HCT116 (cell line): ENCODE data around the gene NAPA. TPM values are rescaled to one million over a fixed set of nuclear protein-coding genes. Genes with fewer than 3 reads are reported as not detected.

Experiments used
- ATAC-seq: fragments of 200-7000 bp; cut with Tn5 transposase; 2 replicates; pipeline ENCODE4 v1.9.1; 2020; ENCODE audit warnings: mild to moderate bottlenecking, moderate library complexity
- BruUV-seq: library from RNA; stranded (reverse); fragments of 400-500 nt; replicated peaks from 2 replicates; lab custom pipeline; 2021; lab: Mats Ljungman, UMichigan
- CTCF ChIA-PET: fragments of 300-600 bp; sonication (Branson Sonifier 250); formaldehyde crosslinking; loops from one replicate; lab custom pipeline; 2021; ENCODE audit warnings: antibody characterized with exemption; lab: Charles Lee
- POLR2A ChIA-PET: fragments of 300-600, 350-600 bp; sonication (Branson Sonifier 250); formaldehyde crosslinking; loops from one replicate; lab custom pipeline; 2021; ENCODE audit warnings: antibody characterized with exemption; lab: Charles Lee
- RAD21 ChIA-PET, 2 experiments: fragments of 300-600 bp; sonication (Branson Sonifier 250); formaldehyde crosslinking; loops; one replicate each; lab custom pipeline; 2023; ENCODE audit warnings: low total read pairs in 2 of 2; ENCODE audit not compliant: uncharacterized antibody in 2 of 2, unreplicated experiment in 2 of 2, low non-redundant PET in 1 of 2; lab: Charles Lee
- DNase-seq: peaks from one replicate; pipeline ENCODE4 v3.0.0-alpha.2; 2010; ENCODE audit warnings: low read depth, low spot score
- H2AFZ ChIP-seq: fragments of 200-600 bp; shearing (Covaris generic), sonication (generic); 2 replicates; pipeline ENCODE4 v1.6.1; 2017; ENCODE audit warnings: low read depth, mixed run types, mixed read lengths, antibody characterized with exemption, low read length; ENCODE audit not compliant: poor library complexity, severe bottlenecking
- H3K27ac ChIP-seq: 2 replicates; pipeline ENCODE4 v1.5.1; 2012; ENCODE audit warnings: low read depth, low read length
- H3K27me3 ChIP-seq: fragments of 200-600 bp; sonication (generic); 2 replicates; pipeline ENCODE4 v1.6.1; 2016; ENCODE audit warnings: mixed run types, low read length, mixed read lengths; ENCODE audit not compliant: insufficient read depth
- H3K36me3 ChIP-seq, 2 experiments: fragments of 200-500 bp in 1 of 2; fragments of 200-600 bp in 1 of 2; sonication (Bioruptor generic) in 1 of 2; sonication (generic) in 1 of 2; 2 replicates each; pipeline versions ENCODE4 v1.5.1 to v1.6.1; 2014 to 2016; ENCODE audit warnings: low read length in 2 of 2, inconsistent platforms in 1 of 2, mixed read lengths in 1 of 2, mixed run types in 1 of 2; ENCODE audit not compliant: insufficient read depth in 2 of 2, control insufficient read depth in 1 of 2
- H3K4me1 ChIP-seq, 2 experiments: fragments of 200-600 bp in 1 of 2; sonication (generic) in 1 of 2; 2 replicates each; pipeline versions ENCODE4 v1.5.1 to v1.6.1; 2012 to 2017; ENCODE audit warnings: low read length in 2 of 2, inconsistent platforms in 1 of 2, mild to moderate bottlenecking in 1 of 2, mixed read lengths in 1 of 2, mixed run types in 1 of 2, moderate library complexity in 1 of 2; ENCODE audit not compliant: insufficient read depth in 2 of 2, control insufficient read depth in 1 of 2
- H3K4me2 ChIP-seq: fragments of 200-600 bp; sonication (generic); 2 replicates; pipeline ENCODE4 v1.6.1; 2017; ENCODE audit warnings: mixed run types, low read length, mixed read lengths
- H3K4me3 ChIP-seq, 2 experiments: fragments of 200-600 bp in 1 of 2; sonication (generic) in 1 of 2; replicated peaks in 1 of 2; 2 replicates each; pipeline ENCODE4 v1.5.1; 2011 to 2016; ENCODE audit warnings: low read length in 2 of 2, control low read depth in 1 of 2, low read depth in 1 of 2, mild to moderate bottlenecking in 1 of 2, mixed read lengths in 1 of 2, mixed run types in 1 of 2
- H3K79me2 ChIP-seq: fragments of 200-600 bp; sonication (generic); 2 replicates; pipeline ENCODE4 v1.6.1; 2017; ENCODE audit warnings: mild to moderate bottlenecking, mixed run types, low read length, moderate library complexity, mixed read lengths; ENCODE audit not compliant: insufficient read depth
- H3K9ac ChIP-seq: fragments of 200-600 bp; sonication (generic); 2 replicates; pipeline ENCODE4 v1.6.1; 2016; ENCODE audit warnings: low read length, mixed read lengths
- H3K9me2 ChIP-seq: fragments of 200-600 bp; sonication (generic), shearing (Covaris generic); 2 replicates; pipeline ENCODE4 v1.6.1; 2017; ENCODE audit warnings: mixed run types, mild to moderate bottlenecking, moderate library complexity; ENCODE audit not compliant: insufficient read depth
- H3K9me3 ChIP-seq, 2 experiments: fragments of 200-500 bp in 1 of 2; fragments of 200-600 bp in 1 of 2; sonication (Bioruptor generic) in 1 of 2; sonication (generic) in 1 of 2; 2 replicates each; pipeline ENCODE4 v1.6.1; 2014 to 2017; ENCODE audit warnings: low read length in 2 of 2, mixed read lengths in 2 of 2, inconsistent platforms in 1 of 2, low read depth in 1 of 2, mild to moderate bottlenecking in 1 of 2, mixed run types in 1 of 2, moderate library complexity in 1 of 2; ENCODE audit not compliant: control insufficient read depth in 1 of 2, insufficient read depth in 1 of 2
- H4K20me1 ChIP-seq: fragments of 200-600 bp; sonication (generic), shearing (Covaris generic); 2 replicates; pipeline ENCODE4 v1.6.1; 2017; ENCODE audit warnings: mixed run types, mild to moderate bottlenecking, moderate library complexity; ENCODE audit not compliant: insufficient read depth
- ATF3 ChIP-seq: IDR thresholded peaks from 2 replicates; pipeline ENCODE4 v1.6.1; 2012
- FOSL1 ChIP-seq: IDR thresholded peaks from 2 replicates; pipeline ENCODE4 v1.6.1; 2012; ENCODE audit warnings: low read depth
- JUND ChIP-seq: IDR thresholded peaks from 2 replicates; pipeline ENCODE4 v1.6.1; 2012
- POLR2AphosphoS5 ChIP-seq: IDR thresholded peaks from 2 replicates; pipeline ENCODE4 v1.6.1; 2011; ENCODE audit warnings: mild to moderate bottlenecking, low read depth, low read length, moderate library complexity
- RAD21 ChIP-seq: IDR thresholded peaks from 2 replicates; pipeline ENCODE4 v1.6.1; 2012; ENCODE audit warnings: low read depth, mild to moderate bottlenecking
- SRF ChIP-seq: IDR thresholded peaks from 2 replicates; pipeline ENCODE4 v1.6.1; 2012; ENCODE audit warnings: low read depth
- YY1 ChIP-seq: IDR thresholded peaks from 2 replicates; pipeline ENCODE4 v1.6.1; 2011; ENCODE audit warnings: low read length, low read depth, moderate library complexity, mild to moderate bottlenecking; ENCODE audit not compliant: insufficient replicate concordance; ENCODE audit errors: extremely low read depth
- ZBTB33 ChIP-seq: IDR thresholded peaks from 2 replicates; pipeline ENCODE4 v1.6.1; 2011; ENCODE audit warnings: mild to moderate bottlenecking, low read length, moderate library complexity; ENCODE audit not compliant: insufficient replicate concordance; ENCODE audit errors: extremely low read depth
- intact Hi-C: fragments of 100-400 bp; cut with micrococcal nuclease; formaldehyde crosslinking; loops from 2 replicates; pipeline ENCODE4 v1.10.0; 2022
- total RNA-seq: library from RNA; stranded (reverse); gene quantifications from one replicate; pipeline ENCODE4 v1.2.1, GENCODE V29; 2021; ENCODE audit not compliant: unreplicated experiment

The NAPA gene
- total RNA-seq, 1 experiment from 2014 or later = 58.8 TPM

DNA sequence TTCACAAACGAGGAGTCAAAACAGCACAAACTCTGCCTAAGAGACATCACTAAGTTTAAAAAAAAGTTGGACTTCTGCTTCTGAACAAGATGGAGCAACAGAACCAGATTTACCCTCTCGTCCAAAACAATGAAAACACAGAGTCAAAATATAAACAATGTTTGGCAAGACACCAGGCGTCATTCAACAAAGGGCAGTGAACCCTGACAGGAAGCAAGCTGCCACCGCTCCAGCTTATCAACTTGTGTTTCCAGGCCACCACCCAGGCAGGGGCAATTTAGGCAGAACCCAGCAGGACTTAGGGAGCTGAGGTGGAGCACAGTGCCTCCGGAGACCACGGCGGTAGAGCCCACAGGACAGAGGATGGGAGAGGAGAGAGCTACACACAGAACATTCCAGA is 8.6 kb upstream of the NAPA start:
- Histone ChIP-seq H3K9ac (no peak overlapping the region), H3K27ac (no peak overlapping the region), H3K9me3 (no peaks in the 10 kb centered on the region), H3K4me1 (no peaks in the 10 kb centered on the region), H2AFZ (no peak overlapping the region), H4K20me1 (no peaks in the 10 kb centered on the region), H3K27me3 (no peaks in the 10 kb centered on the region), H3K9me2 (no peaks in the 10 kb centered on the region), H3K36me3 (no peaks in the 10 kb centered on the region), H3K79me2 (no peaks in the 10 kb centered on the region), H3K4me2 (no peak overlapping the region), H3K4me3 (no peak overlapping the region)
- TF ChIP-seq ZBTB33 (no peak), YY1 (no peak), FOSL1 (no peak), POLR2AphosphoS5 (no peak), ATF3 (no peak), JUND (no peak), SRF (no peak), RAD21 (no peak)
- POLR2A ChIA-PET = no interaction called here
- BruUV-seq = no TSS peak
- CTCF ChIA-PET = interaction anchor here (1.4 kb wide), 1 partner anchor 8 kb away, joined by 11 read pairs; the partner anchor contains the start of gene NAPA
- DNase-seq (no peak), ATAC-seq (no peak)
- intact Hi-C loops = no loop called here
- RAD21 ChIA-PET = no interaction called here
